Measurements from ENCODE around the gene MAFB.

GRCh38 chr20:40639676-40640355 is 49.2 kb downstream of the MAFB start:
- TF ChIP-seq POLR2AphosphoS5 (IDR thresholded peaks at IDR 0.05; ENCODE audit: low read depth, low read length), result no peak
- no peak for TF ChIP-seq POLR2A (IDR thresholded peaks at IDR 0.05; ENCODE audit: low read depth, low read length)
- no peak for TF ChIP-seq TAF1 (IDR thresholded peaks at IDR 0.05; ENCODE audit: low read depth, low read length)
- TF ChIP-seq POU2F2 (IDR thresholded peaks at IDR 0.05; ENCODE audit: low read depth, low read length), result no peak

All from GM12891 (cell line).